ENCODE results near the gene LSM12.

DNA sequence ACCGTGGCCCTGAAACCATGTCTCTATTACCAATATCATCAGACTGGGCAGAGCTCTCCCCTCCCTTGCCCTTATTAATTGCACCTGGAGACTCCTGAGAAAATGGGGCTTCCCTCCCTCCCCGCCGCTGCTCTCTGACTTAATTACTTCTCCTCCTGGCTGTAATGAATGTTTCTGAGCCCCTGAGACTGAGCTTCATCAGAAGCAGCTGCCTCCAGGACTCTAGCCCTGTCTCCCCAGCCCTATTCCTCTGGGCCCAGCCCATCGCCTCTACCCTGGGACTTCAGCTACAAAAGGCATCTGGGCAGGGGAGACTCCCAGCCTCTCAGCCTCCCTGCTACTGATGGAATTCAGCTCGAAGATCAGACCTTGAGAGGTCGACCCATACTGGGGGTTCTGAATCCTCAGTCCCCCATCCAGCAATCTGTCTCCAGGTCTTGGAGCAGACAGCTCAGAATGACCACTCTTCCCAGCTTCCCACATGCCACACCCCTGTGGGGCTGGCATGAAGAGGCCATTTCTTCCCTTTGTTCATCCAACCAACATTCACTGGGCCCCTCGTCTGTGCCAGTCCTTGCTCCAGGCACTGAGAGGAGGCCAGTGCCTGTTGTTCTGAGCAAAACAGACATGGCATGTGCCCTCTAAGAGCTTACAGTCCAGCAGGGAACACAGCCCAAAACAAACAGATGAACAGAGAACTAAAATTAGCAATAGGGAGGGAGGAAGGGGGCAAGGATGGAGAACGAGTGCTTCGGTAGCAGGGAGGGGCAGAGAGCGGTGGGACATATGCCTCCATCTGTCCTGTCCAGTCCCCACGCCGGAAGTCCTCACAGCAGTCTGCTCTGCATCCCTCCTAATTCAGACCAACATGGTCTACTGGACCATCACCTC, 79.1 kb downstream of the LSM12 start:
- TF ChIP-seq, protein P1, sequence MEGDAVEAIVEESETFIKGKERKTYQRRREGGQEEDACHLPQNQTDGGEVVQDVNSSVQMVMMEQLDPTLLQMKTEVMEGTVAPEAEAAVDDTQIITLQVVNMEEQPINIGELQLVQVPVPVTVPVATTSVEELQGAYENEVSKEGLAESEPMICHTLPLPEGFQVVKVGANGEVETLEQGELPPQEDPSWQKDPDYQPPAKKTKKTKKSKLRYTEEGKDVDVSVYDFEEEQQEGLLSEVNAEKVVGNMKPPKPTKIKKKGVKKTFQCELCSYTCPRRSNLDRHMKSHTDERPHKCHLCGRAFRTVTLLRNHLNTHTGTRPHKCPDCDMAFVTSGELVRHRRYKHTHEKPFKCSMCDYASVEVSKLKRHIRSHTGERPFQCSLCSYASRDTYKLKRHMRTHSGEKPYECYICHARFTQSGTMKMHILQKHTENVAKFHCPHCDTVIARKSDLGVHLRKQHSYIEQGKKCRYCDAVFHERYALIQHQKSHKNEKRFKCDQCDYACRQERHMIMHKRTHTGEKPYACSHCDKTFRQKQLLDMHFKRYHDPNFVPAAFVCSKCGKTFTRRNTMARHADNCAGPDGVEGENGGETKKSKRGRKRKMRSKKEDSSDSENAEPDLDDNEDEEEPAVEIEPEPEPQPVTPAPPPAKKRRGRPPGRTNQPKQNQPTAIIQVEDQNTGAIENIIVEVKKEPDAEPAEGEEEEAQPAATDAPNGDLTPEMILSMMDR (IDR thresholded peaks at IDR 0.05; ENCODE audit: extremely low read depth in 1 of 2, insufficient read depth in 1 of 2, low read depth in 1 of 2, low read length in 2 of 2): no peak
- TF ChIP-seq POLR2AphosphoS5 (IDR thresholded peaks at IDR 0.05; ENCODE audit: insufficient read depth, low read depth, low read length): no peak
- TF ChIP-seq POLR2A (IDR thresholded peaks at IDR 0.05; ENCODE audit: low read depth, low read length): no peak
